Measurements from ENCODE around the gene ABCB8. TPM values are rescaled to one million over a fixed set of nuclear protein-coding genes. Genes with fewer than 3 reads are reported as not detected.

Gene ABCB8
- total and polyA plus RNA-seq, 9 of the 15 experiments (the other 6 are each of a cell fraction or from before 2014, with no cell fraction given) = 7.6 to 106 (median 36.3) TPM

DNA sequence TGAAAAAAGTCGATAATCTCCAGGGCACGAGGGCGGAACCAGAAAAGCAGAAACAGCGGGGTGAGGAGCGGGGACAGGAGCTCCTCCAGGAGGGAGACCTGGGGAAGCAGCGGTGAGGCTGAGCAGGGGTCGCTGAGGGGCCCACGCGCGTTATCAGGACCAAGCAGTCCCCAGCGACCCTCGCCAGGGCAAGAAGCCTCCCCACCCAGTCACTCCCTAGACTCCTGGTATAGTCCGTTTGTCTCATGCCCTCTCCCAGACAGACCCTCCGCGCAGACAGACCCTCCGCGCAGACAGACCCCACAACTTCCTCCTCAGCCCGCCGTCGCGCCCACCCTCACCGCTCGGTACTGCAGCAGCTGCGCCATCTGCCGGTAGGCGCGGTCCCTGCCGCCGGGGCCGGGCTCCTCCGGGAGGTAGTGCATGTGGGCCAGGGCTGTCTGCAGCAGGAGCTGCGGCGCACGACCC lies 10.3 kb upstream of the ABCB8 start:
- peaks cover 2% of the 10 kb centered on the region; the same call in 2 of the 3 replicates for H3K79me2 ChIP-seq (ENCODE audit: control insufficient read depth, insufficient read depth, low read length)
- H3K9ac ChIP-seq (ENCODE audit: insufficient read depth in 1 of 2, low read depth in 2 of 2, low read length in 2 of 2) = peak overlapping the region; percentile 73 to 93
- H3K4me2 ChIP-seq (ENCODE audit: insufficient read depth, low read length) = peak overlapping the region; percentile 95
- H3K9me1 ChIP-seq (ENCODE audit: control insufficient read depth, insufficient read depth, low read length) = no peaks in the 10 kb centered on the region
- POLR2A ChIA-PET = interaction anchor here (0.6 to 14.3 kb wide), 8 partner anchors 8 to 1168 kb away, joined by 3 to 146 read pairs (median 4); partner anchors contain the start of genes ABCB8 and FASTK
- H3K9me3 ChIP-seq (replicated peaks; ENCODE audit: control insufficient read depth, insufficient read depth, low read depth, low read length) = no peaks in the 10 kb centered on the region
- H3K36me3 ChIP-seq (ENCODE audit: control insufficient read depth, insufficient read depth, low read length) = peaks cover 27% of the 10 kb centered on the region; the same call in 2 of the 3 replicates
- no TSS peak for BruUV-seq (replicated peaks)
- in situ Hi-C loops (cut with MboI) (no loop called here), intact Hi-C loops (cut with micrococcal nuclease) (loop anchor here (1.0 to 10.0 kb wide), 2 partner anchors 9 to 157 kb away; no protein-coding TSS in a partner anchor)
- DNase-seq (ENCODE audit: extremely low read depth in 1 of 4, low spot score in 3 of 4) = peak; percentile 88 to 92 (median 90)
- peak; percentile 56 for FAIRE-seq
- H4K20me1 ChIP-seq (replicated peaks; ENCODE audit: control insufficient read depth, insufficient read depth, low read length) = no peaks in the 10 kb centered on the region
- peak overlapping the region; percentile 40 for H3K4me3 ChIP-seq
- H3K27ac ChIP-seq (ENCODE audit: extremely low read depth, low read depth, low read length) = peak overlapping the region; percentile 70
- peak; percentile 93 for ATAC-seq
- peak overlapping the region; percentile 96 for H2AFZ ChIP-seq (ENCODE audit: low read depth, low read length)
- whole genome bisulfite sequencing (ENCODE audit: insufficient coverage, low coverage, missing lambda C conversion rate) = 1% methylated on average over 34 of the region's 34 CpGs
- CTCF ChIA-PET (ENCODE audit: low intra/inter-chr PET ratio) = interaction anchor here (0.7 to 1.6 kb wide), 6 partner anchors 10 to 121 kb away, joined by 3 to 6 read pairs (median 4); no protein-coding TSS in a partner anchor
- no peaks in the 10 kb centered on the region; a peak in 1 of 5 replicates for H3K27me3 ChIP-seq (ENCODE audit: control insufficient read depth in 2 of 2, insufficient read depth in 2 of 2, low read length in 2 of 2)
- H3K4me1 ChIP-seq (replicated peaks in 1 of 2; ENCODE audit: control insufficient read depth in 2 of 2, insufficient read depth in 2 of 2, low read length in 2 of 2) = peaks cover 21 to 69% of the 10 kb centered on the region in 2 experiments; a peak in 4 of 5 replicates
- TF ChIP-seq, protein P1, sequence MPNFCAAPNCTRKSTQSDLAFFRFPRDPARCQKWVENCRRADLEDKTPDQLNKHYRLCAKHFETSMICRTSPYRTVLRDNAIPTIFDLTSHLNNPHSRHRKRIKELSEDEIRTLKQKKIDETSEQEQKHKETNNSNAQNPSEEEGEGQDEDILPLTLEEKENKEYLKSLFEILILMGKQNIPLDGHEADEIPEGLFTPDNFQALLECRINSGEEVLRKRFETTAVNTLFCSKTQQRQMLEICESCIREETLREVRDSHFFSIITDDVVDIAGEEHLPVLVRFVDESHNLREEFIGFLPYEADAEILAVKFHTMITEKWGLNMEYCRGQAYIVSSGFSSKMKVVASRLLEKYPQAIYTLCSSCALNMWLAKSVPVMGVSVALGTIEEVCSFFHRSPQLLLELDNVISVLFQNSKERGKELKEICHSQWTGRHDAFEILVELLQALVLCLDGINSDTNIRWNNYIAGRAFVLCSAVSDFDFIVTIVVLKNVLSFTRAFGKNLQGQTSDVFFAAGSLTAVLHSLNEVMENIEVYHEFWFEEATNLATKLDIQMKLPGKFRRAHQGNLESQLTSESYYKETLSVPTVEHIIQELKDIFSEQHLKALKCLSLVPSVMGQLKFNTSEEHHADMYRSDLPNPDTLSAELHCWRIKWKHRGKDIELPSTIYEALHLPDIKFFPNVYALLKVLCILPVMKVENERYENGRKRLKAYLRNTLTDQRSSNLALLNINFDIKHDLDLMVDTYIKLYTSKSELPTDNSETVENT (CRISPR knock-in tag; IDR thresholded peaks at IDR 0.05) = peak; percentile 86
- TF ChIP-seq NRF1 (conservative IDR thresholded peaks at IDR 0.05 in 1 of 2, IDR thresholded peaks at IDR 0.05 in 1 of 2) (peak; percentile 41 to 55; a peak in 2 of 4 replicates), TOE1 (IDR thresholded peaks at IDR 0.05; ENCODE audit: borderline replicate concordance) (peak; percentile 85), TOE1 (CRISPR knock-in tag; IDR thresholded peaks at IDR 0.05; ENCODE audit: borderline replicate concordance, low read depth) (no peak), KDM5B (IDR thresholded peaks at IDR 0.05; ENCODE audit: insufficient replicate concordance, low read depth, low read length) (peak; percentile 43), ZNF431 (CRISPR knock-in tag; IDR thresholded peaks at IDR 0.05) (peak; percentile 50; the same call in 1 of the 2 replicates), GABPA (tag; conservative IDR thresholded peaks at IDR 0.05; ENCODE audit: low read depth) (no peak), MIER1 (IDR thresholded peaks at IDR 0.05; ENCODE audit: low read depth) (peak; percentile 62; the same call in 1 of the 2 replicates), SMARCA4 (IDR thresholded peaks at IDR 0.05) (peak; percentile 90), ZNF586 (CRISPR knock-in tag; conservative IDR thresholded peaks at IDR 0.05) (no peak), ZNF589 (CRISPR knock-in tag; IDR thresholded peaks at IDR 0.05; ENCODE audit: low read depth) (peak; percentile 69; the same call in 1 of the 2 replicates), MAZ (CRISPR knock-in tag; conservative IDR thresholded peaks at IDR 0.05 in 1 of 2, IDR thresholded peaks at IDR 0.05 in 1 of 2) (peak; percentile 78 to 97; a peak in 3 of 4 replicates), NBN (IDR thresholded peaks at IDR 0.05; ENCODE audit: low read depth) (peak; percentile 82; the same call in 1 of the 2 replicates), POLR2AphosphoS5 (IDR thresholded peaks at IDR 0.05; ENCODE audit: control insufficient read depth, insufficient read depth, low read depth, low read length) (no peak), GATAD2A (IDR thresholded peaks at IDR 0.05) (peak; percentile 98), RFX1 (IDR thresholded peaks at IDR 0.05) (peak; percentile 74; the same call in 1 of the 2 replicates)
- TF ChIP-seq, protein P2, sequence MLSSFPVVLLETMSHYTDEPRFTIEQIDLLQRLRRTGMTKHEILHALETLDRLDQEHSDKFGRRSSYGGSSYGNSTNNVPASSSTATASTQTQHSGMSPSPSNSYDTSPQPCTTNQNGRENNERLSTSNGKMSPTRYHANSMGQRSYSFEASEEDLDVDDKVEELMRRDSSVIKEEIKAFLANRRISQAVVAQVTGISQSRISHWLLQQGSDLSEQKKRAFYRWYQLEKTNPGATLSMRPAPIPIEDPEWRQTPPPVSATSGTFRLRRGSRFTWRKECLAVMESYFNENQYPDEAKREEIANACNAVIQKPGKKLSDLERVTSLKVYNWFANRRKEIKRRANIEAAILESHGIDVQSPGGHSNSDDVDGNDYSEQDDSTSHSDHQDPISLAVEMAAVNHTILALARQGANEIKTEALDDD (IDR thresholded peaks at IDR 0.05) = no peak

All from K562 (cell line).